K562 (cell line): ENCODE results near the gene DGKA. TPM values are rescaled to one million over a fixed set of nuclear protein-coding genes. Genes with fewer than 3 reads are reported as not detected.
A peak's percentile ranks its signal among the peaks of the same experiment; 100 is the strongest.

Experiments
- COPS2 ChIP-seq: fragments of 450-650 bp; conservative IDR thresholded peaks from 2 replicates; pipeline ENCODE4 v1.6.1; 2016; ENCODE audit warnings: mild to moderate bottlenecking, moderate library complexity
- FOXM1 ChIP-seq, 2 experiments: fragments of 450-650 bp in 1 of 2; sonication (generic) in 1 of 2; formaldehyde crosslinking in 1 of 2; IDR thresholded peaks; 2 replicates each; pipeline versions ENCODE4 v1.6.1 to v1.9.0; 2017 to 2022; ENCODE audit warnings: low read depth in 2 of 2, mild to moderate bottlenecking in 2 of 2, missing genetic modification reagents in 1 of 2, moderate library complexity in 1 of 2
- KDM4B ChIP-seq, 2 experiments: fragments of 450-650 bp in 1 of 2; sonication (generic) in 1 of 2; IDR thresholded peaks; 2 replicates each; pipeline ENCODE4 v1.6.1; 2016 to 2017; ENCODE audit warnings: borderline replicate concordance in 2 of 2, antibody characterized with exemption in 1 of 2, low read depth in 1 of 2, mild to moderate bottlenecking in 1 of 2
- NBN ChIP-seq: fragments of 450-650 bp; IDR thresholded peaks from 2 replicates; pipeline ENCODE4 v1.6.1; 2016; ENCODE audit warnings: low read depth, mild to moderate bottlenecking
- NCOA6 ChIP-seq: fragments of 450-650 bp; IDR thresholded peaks from 2 replicates; pipeline ENCODE4 v1.6.1; 2017; ENCODE audit warnings: mild to moderate bottlenecking
- PHB2 ChIP-seq: fragments of 450-650 bp; IDR thresholded peaks from 2 replicates; pipeline ENCODE4 v1.6.1; 2017; ENCODE audit warnings: low read depth
- SMARCA4 ChIP-seq: fragments of 450-650 bp; IDR thresholded peaks from 2 replicates; pipeline ENCODE4 v1.6.1; 2016
- SRSF1 ChIP-seq: fragments of 200-400 bp; formaldehyde crosslinking; IDR thresholded peaks from 2 replicates; pipeline ENCODE4 v1.6.1; 2017; ENCODE audit warnings: mild to moderate bottlenecking, low read depth, low read length, moderate library complexity
- TOE1 ChIP-seq, 2 experiments: fragments of 450-650 bp in 1 of 2; sonication (generic) in 1 of 2; formaldehyde crosslinking in 1 of 2; IDR thresholded peaks; 2 replicates each; pipeline versions ENCODE4 v1.7.1 to v1.8.0; 2016 to 2022; ENCODE audit warnings: borderline replicate concordance in 2 of 2, mild to moderate bottlenecking in 2 of 2, antibody characterized with exemption in 1 of 2, inconsistent platforms in 1 of 2, low read depth in 1 of 2, missing genetic modification reagents in 1 of 2, moderate library complexity in 1 of 2
- ZEB2 ChIP-seq: fragments of 450-650 bp; IDR thresholded peaks from 2 replicates; pipeline ENCODE4 v1.6.1; 2016
- ZNF197 ChIP-seq: fragments of 200-800 bp; sonication (Bioruptor generic); IDR thresholded peaks from 2 replicates; pipeline ENCODE4 v1.6.1; 2016; ENCODE audit warnings: low read depth, missing genetic modification characterization, missing compliant biosample characterization
- ZNF3 ChIP-seq: fragments of 250-450 bp; sonication (Bioruptor Pico); IDR thresholded peaks from 2 replicates; pipeline ENCODE4 v1.5.0; 2021; ENCODE audit warnings: mild to moderate bottlenecking, moderate library complexity
- ZNF354B ChIP-seq: fragments of 250-450 bp; sonication (Bioruptor Pico); IDR thresholded peaks from 2 replicates; pipeline ENCODE4 v1.4.0; 2020
- polyA plus RNA-seq, 8 experiments: library from polyadenylated mRNA; depleted of rRNA in 4 of 8; stranded (reverse) in 5 of 8; unstranded in 3 of 8; fragments of >200 nt; fragmentation: Nextera tagmentation in 2 of 8; fragmentation: Illumina TruSeq in 1 of 8; extraction: Ambion mirVana in 2 of 8; extraction: Trizol in 1 of 8; gene quantifications; 2 replicates each; pipeline versions ENCODE4 v1.2.1 to v1.2.3, GENCODE V29; 2011 to 2014; ENCODE audit warnings: inconsistent platforms in 1 of 8, missing spikeins in 1 of 8
- total RNA-seq, 7 experiments: library from RNA; depleted of rRNA in 6 of 7; stranded (reverse); fragments of >200 nt in 6 of 7; fragmentation: Illumina TruSeq in 2 of 7; extraction: Trizol in 2 of 7; gene quantifications; 2 replicates each; pipeline versions ENCODE4 v1.2.1 to v1.2.3, GENCODE V29; 2011 to 2021; ENCODE audit warnings: low replicate concordance in 1 of 7
- TF ChIP-seq, protein P1 (sequence below): sonication (generic); formaldehyde crosslinking; IDR thresholded peaks from 2 replicates; pipeline ENCODE4 v1.8.1; 2023; ENCODE audit warnings: mild to moderate bottlenecking, missing genetic modification reagents
- TF ChIP-seq, protein P2 (sequence below): fragments of 450-650 bp; IDR thresholded peaks from 2 replicates; pipeline ENCODE4 v1.6.1; 2017; ENCODE audit warnings: antibody characterized with exemption, mild to moderate bottlenecking
- TF ChIP-seq, protein P3 (sequence below): fragments of 250-450 bp; sonication (Bioruptor Pico); IDR thresholded peaks from 2 replicates; pipeline ENCODE4 v1.5.0; 2020; ENCODE audit warnings: mild to moderate bottlenecking, borderline replicate concordance
- TF ChIP-seq, protein P4 (sequence below), 2 experiments: fragments of 450-650 bp; IDR thresholded peaks; 2 replicates each; pipeline ENCODE4 v1.6.1; 2016

The DGKA gene
- total and polyA plus RNA-seq, 9 of the 15 experiments (the other 6 are each of a cell fraction or from before 2014, with no cell fraction given): 3.4 to 12.4 (median 6.2) TPM

DNA sequence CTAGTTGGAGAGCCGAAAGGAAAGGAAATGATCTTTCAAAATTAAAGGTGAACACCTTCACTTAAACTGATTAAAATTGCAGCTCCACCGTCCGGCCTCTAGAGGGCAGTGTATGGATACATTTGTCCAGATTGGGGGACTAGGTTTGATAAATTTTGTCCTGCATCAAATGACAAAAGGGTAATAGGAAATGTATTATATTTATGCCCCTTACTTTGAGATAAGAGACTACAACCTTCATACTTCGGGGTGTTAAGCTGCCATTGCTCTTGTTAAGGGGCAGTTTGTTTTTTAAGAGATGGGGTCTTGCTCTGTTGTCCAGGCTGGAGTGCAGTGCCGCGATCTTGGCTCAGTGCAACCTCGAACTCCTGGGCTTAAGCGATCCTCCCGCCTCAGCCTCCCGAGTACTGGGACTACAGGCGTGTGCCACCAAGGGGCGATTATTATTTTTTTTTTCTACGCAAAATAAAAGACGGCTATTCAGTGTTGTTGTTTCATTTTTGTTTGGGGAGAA is 65.3 kb downstream of the DGKA start (continued):
- TF ChIP-seq FOXM1 (IDR thresholded peaks at IDR 0.05; ENCODE audit: low read depth): peak; percentile 65; the same call in 1 of the 2 replicates
- TF ChIP-seq FOXM1 (CRISPR knock-in tag; IDR thresholded peaks at IDR 0.05; ENCODE audit: low read depth): no peak
- 0 out of 2 replicates have a peak, but pooled peaks have one; percentile 20 for TF ChIP-seq ZEB2
- TF ChIP-seq TOE1 (IDR thresholded peaks at IDR 0.05; ENCODE audit: borderline replicate concordance): 0 out of 2 replicates have a peak, but pooled peaks have one; percentile 23
- TF ChIP-seq TOE1 (CRISPR knock-in tag; IDR thresholded peaks at IDR 0.05; ENCODE audit: borderline replicate concordance, low read depth): no peak
- no peak for TF ChIP-seq NCOA6
- TF ChIP-seq COPS2: no peak
- 0 out of 2 replicates have a peak, but pooled peaks have one; percentile 42 for TF ChIP-seq SMARCA4
- TF ChIP-seq SRSF1: no peak
- no peak for TF ChIP-seq ZNF354B (CRISPR knock-in tag)
- TF ChIP-seq, protein P1, sequence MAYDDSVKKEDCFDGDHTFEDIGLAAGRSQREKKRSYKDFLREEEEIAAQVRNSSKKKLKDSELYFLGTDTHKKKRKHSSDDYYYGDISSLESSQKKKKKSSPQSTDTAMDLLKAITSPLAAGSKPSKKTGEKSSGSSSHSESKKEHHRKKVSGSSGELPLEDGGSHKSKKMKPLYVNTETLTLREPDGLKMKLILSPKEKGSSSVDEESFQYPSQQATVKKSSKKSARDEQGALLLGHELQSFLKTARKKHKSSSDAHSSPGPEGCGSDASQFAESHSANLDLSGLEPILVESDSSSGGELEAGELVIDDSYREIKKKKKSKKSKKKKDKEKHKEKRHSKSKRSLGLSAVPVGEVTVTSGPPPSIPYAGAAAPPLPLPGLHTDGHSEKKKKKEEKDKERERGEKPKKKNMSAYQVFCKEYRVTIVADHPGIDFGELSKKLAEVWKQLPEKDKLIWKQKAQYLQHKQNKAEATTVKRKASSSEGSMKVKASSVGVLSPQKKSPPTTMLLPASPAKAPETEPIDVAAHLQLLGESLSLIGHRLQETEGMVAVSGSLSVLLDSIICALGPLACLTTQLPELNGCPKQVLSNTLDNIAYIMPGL (CRISPR knock-in tag): 0 out of 2 replicates have a peak, but pooled peaks have one; percentile 46
- peak; percentile 12; the same call in 1 of the 2 replicates for TF ChIP-seq ZNF3 (CRISPR knock-in tag)
- TF ChIP-seq, protein P2, sequence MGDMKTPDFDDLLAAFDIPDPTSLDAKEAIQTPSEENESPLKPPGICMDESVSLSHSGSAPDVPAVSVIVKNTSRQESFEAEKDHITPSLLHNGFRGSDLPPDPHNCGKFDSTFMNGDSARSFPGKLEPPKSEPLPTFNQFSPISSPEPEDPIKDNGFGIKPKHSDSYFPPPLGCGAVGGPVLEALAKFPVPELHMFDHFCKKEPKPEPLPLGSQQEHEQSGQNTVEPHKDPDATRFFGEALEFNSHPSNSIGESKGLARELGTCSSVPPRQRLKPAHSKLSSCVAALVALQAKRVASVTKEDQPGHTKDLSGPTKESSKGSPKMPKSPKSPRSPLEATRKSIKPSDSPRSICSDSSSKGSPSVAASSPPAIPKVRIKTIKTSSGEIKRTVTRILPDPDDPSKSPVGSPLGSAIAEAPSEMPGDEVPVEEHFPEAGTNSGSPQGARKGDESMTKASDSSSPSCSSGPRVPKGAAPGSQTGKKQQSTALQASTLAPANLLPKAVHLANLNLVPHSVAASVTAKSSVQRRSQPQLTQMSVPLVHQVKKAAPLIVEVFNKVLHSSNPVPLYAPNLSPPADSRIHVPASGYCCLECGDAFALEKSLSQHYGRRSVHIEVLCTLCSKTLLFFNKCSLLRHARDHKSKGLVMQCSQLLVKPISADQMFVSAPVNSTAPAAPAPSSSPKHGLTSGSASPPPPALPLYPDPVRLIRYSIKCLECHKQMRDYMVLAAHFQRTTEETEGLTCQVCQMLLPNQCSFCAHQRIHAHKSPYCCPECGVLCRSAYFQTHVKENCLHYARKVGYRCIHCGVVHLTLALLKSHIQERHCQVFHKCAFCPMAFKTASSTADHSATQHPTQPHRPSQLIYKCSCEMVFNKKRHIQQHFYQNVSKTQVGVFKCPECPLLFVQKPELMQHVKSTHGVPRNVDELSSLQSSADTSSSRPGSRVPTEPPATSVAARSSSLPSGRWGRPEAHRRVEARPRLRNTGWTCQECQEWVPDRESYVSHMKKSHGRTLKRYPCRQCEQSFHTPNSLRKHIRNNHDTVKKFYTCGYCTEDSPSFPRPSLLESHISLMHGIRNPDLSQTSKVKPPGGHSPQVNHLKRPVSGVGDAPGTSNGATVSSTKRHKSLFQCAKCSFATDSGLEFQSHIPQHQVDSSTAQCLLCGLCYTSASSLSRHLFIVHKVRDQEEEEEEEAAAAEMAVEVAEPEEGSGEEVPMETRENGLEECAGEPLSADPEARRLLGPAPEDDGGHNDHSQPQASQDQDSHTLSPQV: no peak
- TF ChIP-seq PHB2: peak; percentile 37; the same call in 1 of the 2 replicates
- TF ChIP-seq, protein P3, sequence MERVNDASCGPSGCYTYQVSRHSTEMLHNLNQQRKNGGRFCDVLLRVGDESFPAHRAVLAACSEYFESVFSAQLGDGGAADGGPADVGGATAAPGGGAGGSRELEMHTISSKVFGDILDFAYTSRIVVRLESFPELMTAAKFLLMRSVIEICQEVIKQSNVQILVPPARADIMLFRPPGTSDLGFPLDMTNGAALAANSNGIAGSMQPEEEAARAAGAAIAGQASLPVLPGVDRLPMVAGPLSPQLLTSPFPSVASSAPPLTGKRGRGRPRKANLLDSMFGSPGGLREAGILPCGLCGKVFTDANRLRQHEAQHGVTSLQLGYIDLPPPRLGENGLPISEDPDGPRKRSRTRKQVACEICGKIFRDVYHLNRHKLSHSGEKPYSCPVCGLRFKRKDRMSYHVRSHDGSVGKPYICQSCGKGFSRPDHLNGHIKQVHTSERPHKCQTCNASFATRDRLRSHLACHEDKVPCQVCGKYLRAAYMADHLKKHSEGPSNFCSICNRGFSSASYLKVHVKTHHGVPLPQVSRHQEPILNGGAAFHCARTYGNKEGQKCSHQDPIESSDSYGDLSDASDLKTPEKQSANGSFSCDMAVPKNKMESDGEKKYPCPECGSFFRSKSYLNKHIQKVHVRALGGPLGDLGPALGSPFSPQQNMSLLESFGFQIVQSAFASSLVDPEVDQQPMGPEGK (CRISPR knock-in tag): no peak
- peak; percentile 84 for TF ChIP-seq NBN
- TF ChIP-seq ZNF197: 0 out of 2 replicates have a peak, but pooled peaks have one; percentile 46
- TF ChIP-seq, protein P4, sequence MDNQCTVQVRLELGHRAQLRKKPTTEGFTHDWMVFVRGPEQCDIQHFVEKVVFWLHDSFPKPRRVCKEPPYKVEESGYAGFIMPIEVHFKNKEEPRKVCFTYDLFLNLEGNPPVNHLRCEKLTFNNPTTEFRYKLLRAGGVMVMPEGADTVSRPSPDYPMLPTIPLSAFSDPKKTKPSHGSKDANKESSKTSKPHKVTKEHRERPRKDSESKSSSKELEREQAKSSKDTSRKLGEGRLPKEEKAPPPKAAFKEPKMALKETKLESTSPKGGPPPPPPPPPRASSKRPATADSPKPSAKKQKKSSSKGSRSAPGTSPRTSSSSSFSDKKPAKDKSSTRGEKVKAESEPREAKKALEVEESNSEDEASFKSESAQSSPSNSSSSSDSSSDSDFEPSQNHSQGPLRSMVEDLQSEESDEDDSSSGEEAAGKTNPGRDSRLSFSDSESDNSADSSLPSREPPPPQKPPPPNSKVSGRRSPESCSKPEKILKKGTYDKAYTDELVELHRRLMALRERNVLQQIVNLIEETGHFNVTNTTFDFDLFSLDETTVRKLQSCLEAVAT (IDR thresholded peaks at IDR 0.05): peak in 1 of 2 experiments; percentile 45; a peak in 2 of 4 replicates
- no peak for TF ChIP-seq KDM4B (IDR thresholded peaks at IDR 0.05; ENCODE audit: borderline replicate concordance in 2 of 2, low read depth in 1 of 2)
